Dendritic cell treated with granulocyte-macrophage colony-stimulating factor and Interleukin-4, amounts not matched to agents 40 ng/mL and 50 ng/mL, for 4 days (primary cell): ENCODE data around the gene ABHD16B.

ENCODE experiments used
- H3K27ac Mint-ChIP-seq: one replicate; pipeline ENCODE4 v1.8.0; 2022; ENCODE audit warnings: mild to moderate bottlenecking, mixed read lengths
- H3K27me3 Mint-ChIP-seq: one replicate; pipeline ENCODE4 v1.8.0; 2022; ENCODE audit warnings: mild to moderate bottlenecking, mixed read lengths
- H3K36me3 Mint-ChIP-seq: one replicate; pipeline ENCODE4 v1.8.0; 2022; ENCODE audit warnings: low read depth, mixed read lengths
- H3K4me1 Mint-ChIP-seq: one replicate; pipeline ENCODE4 v1.8.0; 2022; ENCODE audit warnings: low read depth, mixed read lengths
- H3K4me3 Mint-ChIP-seq: one replicate; pipeline ENCODE4 v1.8.0; 2022; ENCODE audit warnings: mild to moderate bottlenecking, moderate library complexity, mixed read lengths
- H3K9me3 Mint-ChIP-seq: one replicate; pipeline ENCODE4 v1.8.0; 2022; ENCODE audit warnings: mixed read lengths
- intact Hi-C: fragments of 100-400 bp; cut with micrococcal nuclease; formaldehyde crosslinking; loops from one replicate; pipeline ENCODE4 v1.15.0; 2022

The ABHD16B gene

DNA sequence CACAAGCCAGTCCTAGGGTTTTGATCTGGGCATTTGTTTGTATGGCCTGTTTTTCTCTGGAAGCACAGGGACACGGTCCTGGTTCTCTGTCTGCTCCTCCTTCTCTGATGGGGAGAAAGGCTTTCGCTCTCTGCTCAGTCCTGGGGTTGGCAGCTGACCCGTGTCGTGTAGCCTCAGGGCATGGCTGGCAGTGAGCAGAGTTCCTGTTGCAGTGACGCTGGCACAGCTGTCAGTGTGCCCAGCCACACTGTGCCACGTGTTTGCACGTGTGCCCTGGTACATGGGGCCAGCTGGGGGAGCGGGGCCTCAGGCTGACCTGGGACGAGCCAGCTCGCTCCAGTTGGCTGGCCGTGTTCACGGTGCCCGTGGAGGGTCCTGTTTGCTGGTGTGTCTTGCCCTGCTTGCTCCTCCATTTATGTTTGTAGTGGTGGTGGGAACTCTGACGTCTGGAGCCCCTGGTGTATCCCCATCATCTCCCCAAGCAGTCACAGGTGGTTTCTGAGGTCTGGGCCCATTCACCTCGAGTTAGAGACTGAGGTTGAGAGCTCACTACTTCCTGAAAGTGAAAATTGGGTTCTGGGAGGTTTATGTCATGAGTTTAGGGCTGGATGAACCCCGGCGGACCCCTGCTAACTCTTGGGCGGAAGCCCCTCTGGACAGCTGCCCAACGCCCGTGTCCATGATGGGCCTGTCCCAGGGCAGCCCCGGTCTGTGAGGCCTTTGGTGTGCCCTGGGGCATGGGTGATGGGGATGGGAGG is 23.4 kb downstream of the ABHD16B start:
- no peaks in the 10 kb centered on the region for H3K9me3 Mint-ChIP-seq
- intact Hi-C loops = no loop called here
- peaks cover 53% of the 10 kb centered on the region for H3K4me1 Mint-ChIP-seq
- no peak overlapping the region for H3K27ac Mint-ChIP-seq
- H3K4me3 Mint-ChIP-seq = no peak overlapping the region
- peaks cover 95% of the 10 kb centered on the region for H3K36me3 Mint-ChIP-seq
- no peaks in the 10 kb centered on the region for H3K27me3 Mint-ChIP-seq

DNA sequence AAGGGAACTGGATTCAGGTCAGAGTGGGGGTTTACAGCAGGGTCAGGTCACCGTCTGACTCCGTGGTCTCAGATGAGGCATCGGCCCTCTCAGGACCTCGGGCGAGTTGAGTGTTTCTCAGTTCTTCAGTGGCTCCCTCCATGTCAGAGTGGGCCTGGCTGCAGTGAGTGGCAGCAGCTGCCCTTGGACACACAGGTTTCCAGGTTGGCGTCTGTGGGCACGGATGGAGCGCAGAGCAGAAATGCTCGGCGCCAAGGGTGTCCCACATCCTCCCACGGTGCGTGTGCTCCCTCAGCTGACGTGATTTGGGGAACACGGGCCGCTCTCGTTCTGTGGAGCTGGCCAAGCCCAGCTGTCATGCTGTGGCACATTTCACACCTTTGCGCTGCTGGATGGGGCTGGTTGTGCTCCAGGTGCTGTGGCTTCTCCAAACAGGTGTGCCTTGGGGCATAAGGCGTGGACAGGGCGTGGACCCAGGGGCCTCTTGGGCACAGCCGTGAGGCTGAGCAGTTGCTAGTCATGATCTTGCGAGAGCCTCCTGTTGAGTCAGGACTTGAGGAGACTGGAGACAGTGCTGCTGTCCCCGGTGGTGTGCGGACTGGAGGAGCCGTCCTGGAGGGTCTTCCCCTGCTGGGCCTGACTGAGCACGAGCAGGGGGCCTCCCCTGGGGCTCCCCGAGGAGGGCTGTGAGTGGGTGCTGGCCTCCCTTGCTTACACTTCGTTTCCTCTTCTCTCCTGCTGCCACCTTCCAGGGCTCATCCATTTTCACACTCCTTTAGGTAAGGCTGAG is 24.2 kb downstream of the ABHD16B start:
- no peak overlapping the region for H3K4me3 Mint-ChIP-seq
- H3K4me1 Mint-ChIP-seq = peaks cover 58% of the 10 kb centered on the region
- H3K27me3 Mint-ChIP-seq = no peaks in the 10 kb centered on the region
- H3K27ac Mint-ChIP-seq = no peak overlapping the region
- intact Hi-C loops = no loop called here
- H3K9me3 Mint-ChIP-seq = no peaks in the 10 kb centered on the region
- H3K36me3 Mint-ChIP-seq = peaks cover 100% of the 10 kb centered on the region

DNA sequence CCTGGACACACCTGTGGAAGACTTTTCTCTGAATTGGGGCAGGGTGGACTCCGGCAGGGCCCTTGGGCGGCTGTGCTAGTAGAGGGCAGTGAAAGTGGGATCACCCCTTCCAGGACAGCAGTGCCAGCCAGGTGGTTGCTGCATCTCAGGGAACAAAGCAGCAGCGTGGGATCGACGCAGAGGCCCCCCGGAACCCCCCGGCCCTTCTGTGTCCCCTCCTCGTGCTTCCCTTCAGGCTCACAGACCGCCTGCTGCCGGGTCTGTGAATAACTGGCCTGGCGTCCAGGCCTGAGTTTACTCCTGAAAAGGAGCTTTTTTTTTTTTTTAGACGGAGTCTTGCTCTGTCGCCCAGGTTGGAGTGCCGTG is 24.7 kb downstream of the ABHD16B start:
- H3K9me3 Mint-ChIP-seq = no peaks in the 10 kb centered on the region
- no peak overlapping the region for H3K4me3 Mint-ChIP-seq
- peaks cover 58% of the 10 kb centered on the region for H3K4me1 Mint-ChIP-seq
- H3K27me3 Mint-ChIP-seq = no peaks in the 10 kb centered on the region
- H3K27ac Mint-ChIP-seq = no peak overlapping the region
- intact Hi-C loops = no loop called here
- peaks cover 100% of the 10 kb centered on the region for H3K36me3 Mint-ChIP-seq

DNA sequence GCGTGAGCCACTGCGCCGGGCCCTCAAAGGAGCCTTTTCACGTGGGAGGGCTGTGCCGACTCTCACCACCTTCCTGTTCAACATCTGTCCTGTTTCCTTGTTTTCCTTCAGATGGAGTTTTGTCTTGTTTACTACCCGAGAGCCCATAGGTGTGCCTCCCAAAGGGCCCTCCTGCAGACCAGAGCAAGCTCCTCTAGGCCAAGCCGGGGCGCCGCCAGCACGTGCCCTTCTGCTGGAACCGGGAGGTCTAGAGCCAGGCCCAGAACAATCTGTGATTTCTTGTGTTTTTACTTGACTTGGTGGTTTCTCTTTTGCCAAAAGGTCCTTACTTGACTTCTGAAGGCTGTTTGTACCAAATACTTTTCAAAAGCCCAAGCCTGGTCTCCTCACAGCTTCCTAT is 25.6 kb downstream of the ABHD16B start:
- Mint-ChIP-seq H3K27ac (no peak overlapping the region), H3K36me3 (peaks cover 100% of the 10 kb centered on the region), H3K27me3 (no peaks in the 10 kb centered on the region), H3K9me3 (no peaks in the 10 kb centered on the region), H3K4me1 (peaks cover 58% of the 10 kb centered on the region), H3K4me3 (no peak overlapping the region)
- intact Hi-C loops = no loop called here

DNA sequence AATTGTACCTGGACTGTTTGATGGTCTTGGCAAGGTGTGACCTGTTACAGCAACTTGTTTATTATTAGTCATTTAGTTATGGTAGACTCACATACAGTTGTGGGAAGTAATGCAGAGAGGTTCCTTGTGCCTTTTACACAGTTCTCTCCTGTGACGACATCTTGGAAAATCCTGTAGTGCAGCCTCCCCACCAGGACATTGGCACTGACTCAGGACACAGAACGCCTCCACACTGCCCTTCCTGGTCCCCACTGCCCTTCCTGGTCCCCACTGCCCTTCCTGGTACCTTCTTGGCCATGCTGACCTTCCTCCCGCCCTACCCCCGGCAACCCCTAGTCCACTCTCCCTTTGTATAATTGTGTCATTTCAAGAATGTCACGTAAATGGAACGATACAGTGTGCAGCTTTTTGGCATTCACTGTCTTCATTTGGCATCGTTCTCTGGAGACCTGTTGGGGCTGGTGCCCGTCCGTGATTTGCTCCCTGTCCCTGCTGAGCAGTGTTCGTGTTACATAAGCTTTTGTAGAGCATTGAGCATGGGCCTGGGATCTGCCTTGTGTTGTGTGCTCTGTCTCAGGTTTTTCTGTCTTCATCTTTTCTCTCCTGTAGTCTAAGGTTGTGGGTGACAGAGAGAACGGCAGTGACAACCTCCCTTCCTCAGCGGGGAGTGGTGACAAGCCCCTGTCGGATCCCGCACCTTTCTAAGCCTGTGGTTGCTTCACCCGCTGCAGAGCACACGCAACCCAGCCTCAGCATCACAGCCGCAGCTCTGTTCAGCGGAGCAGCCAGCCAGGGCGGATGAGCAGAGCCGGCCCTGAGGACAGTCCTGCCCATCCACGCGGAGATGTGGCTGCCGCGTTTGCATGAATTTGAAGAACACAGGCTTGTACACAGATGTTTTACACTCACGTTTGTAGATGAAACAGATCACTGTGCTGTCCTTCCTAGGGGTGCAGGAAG is 28.2 kb downstream of the ABHD16B start:
- H3K9me3 Mint-ChIP-seq = no peaks in the 10 kb centered on the region
- no peak overlapping the region for H3K4me3 Mint-ChIP-seq
- H3K27ac Mint-ChIP-seq = peak overlapping the region; percentile 2
- peaks cover 86% of the 10 kb centered on the region for H3K36me3 Mint-ChIP-seq
- intact Hi-C loops = no loop called here
- peaks cover 62% of the 10 kb centered on the region for H3K4me1 Mint-ChIP-seq
- H3K27me3 Mint-ChIP-seq = no peaks in the 10 kb centered on the region

DNA sequence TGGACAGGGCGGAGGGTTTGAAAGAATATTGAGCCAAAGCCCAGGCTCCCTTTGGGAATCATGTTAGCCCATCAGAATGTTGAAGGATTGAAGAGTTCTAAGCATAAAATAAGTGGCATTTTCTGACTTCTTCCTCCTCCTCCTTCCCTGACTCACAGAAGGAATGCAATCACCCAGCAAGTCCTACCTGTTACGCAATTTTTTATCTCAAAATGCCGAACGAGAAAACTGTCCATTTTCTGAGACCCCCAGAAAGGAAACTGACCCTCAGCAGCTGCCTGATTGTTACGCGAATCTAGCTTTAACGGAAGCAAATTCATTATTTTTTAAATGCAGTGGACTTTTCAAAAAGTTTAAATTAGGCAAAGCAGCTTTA is 28.9 kb downstream of the ABHD16B start:
- Mint-ChIP-seq H3K27me3 (no peaks in the 10 kb centered on the region), H3K27ac (no peak overlapping the region), H3K4me3 (no peak overlapping the region), H3K9me3 (no peaks in the 10 kb centered on the region), H3K36me3 (peaks cover 79% of the 10 kb centered on the region), H3K4me1 (peaks cover 58% of the 10 kb centered on the region)
- intact Hi-C loops = no loop called here

DNA sequence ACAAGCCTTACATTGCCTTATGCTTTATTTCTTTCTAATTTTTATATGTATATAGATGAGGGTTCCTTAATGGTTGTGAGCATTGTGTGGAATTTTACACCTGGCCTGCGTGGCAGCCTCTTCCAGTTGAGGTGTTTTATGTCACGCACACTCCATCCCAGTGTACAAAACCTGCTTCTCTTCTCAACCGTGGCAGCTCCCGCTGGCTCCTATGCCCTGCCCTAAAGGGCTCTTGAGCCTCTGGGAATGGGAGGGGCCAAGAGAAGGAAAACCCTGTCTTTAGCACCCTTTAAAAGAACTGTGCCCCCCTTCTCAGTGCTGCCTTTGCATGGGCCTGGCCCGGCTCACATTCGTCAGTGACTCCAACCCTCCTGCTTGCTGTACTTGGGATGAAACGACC is 29.3 kb downstream of the ABHD16B start:
- Mint-ChIP-seq H3K27me3 (no peaks in the 10 kb centered on the region), H3K27ac (no peak overlapping the region), H3K36me3 (peaks cover 77% of the 10 kb centered on the region), H3K9me3 (no peaks in the 10 kb centered on the region), H3K4me1 (peaks cover 54% of the 10 kb centered on the region), H3K4me3 (no peak overlapping the region)
- intact Hi-C loops = no loop called here

DNA sequence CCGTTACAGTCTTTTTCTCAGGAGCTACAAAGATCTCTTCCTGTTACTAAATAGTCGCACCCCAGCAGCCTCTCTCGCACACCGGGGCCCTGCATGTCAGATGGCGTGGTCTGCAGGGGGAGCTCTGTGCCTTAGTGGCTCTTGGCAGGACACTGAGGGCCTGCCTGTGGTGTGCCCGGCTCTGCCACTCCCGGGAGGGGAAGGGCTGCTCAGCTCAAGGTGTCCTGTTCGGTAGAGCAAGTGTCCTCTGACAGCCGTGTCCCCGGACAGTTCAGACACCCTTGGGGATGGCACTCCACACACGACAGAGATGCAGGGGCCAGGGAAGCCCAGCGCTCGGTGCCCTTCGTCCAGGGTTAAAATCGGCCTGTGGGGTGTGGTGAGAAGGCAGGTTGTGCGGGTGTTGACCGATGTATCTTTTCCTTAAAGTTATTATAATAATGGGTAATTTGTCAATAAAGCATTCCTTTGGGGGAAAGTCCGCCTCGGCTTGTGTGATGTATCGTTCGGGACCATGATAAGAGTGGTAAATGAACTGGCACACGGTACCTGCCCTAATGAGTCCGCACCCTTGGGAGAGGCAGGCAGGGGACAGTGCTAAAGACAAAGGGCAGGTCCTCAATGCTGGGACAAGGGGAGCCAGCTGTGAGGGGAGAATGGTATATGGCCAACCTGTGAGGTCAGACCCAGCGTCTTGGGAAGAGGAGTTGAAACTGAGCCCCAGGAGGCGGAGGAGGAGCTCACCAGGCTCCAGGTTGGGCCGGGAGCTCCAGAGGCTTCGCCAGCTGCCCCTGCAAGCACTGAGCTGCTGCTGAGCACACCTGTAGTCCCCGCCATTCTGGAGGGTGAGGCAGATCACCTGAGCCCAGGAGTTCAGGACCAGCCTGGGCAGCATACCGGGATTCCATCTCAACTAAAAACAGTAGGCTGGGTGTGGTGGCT is 30.0 kb downstream of the ABHD16B start:
- no peak overlapping the region for H3K4me3 Mint-ChIP-seq
- no peaks in the 10 kb centered on the region for H3K27me3 Mint-ChIP-seq
- H3K27ac Mint-ChIP-seq = no peak overlapping the region
- no peaks in the 10 kb centered on the region for H3K9me3 Mint-ChIP-seq
- H3K4me1 Mint-ChIP-seq = peaks cover 54% of the 10 kb centered on the region
- H3K36me3 Mint-ChIP-seq = peaks cover 77% of the 10 kb centered on the region
- intact Hi-C loops = no loop called here

DNA sequence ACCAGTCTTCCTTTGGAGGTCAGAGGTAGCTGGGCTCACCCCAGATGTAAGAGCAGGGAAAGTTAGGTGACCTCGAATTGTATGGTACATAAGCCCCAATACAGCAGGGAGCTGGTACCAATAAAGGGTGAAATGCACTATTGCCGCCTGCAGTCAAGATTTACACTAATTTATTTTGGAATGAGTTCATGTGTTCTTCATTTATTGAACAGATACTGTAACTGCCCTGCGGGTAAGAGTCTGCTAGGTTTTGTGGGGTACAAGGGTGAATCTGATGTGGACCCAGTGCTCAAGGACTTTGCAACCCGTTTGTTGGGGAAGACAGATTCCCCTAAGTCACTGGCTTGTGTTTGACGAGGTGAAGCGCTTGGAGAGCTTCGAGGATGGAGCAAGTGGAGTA is 31.1 kb downstream of the ABHD16B start:
- H3K27ac Mint-ChIP-seq = no peak overlapping the region
- intact Hi-C loops = no loop called here
- H3K27me3 Mint-ChIP-seq = no peaks in the 10 kb centered on the region
- H3K4me1 Mint-ChIP-seq = peaks cover 55% of the 10 kb centered on the region
- peaks cover 75% of the 10 kb centered on the region for H3K36me3 Mint-ChIP-seq
- no peak overlapping the region for H3K4me3 Mint-ChIP-seq
- H3K9me3 Mint-ChIP-seq = no peaks in the 10 kb centered on the region

DNA sequence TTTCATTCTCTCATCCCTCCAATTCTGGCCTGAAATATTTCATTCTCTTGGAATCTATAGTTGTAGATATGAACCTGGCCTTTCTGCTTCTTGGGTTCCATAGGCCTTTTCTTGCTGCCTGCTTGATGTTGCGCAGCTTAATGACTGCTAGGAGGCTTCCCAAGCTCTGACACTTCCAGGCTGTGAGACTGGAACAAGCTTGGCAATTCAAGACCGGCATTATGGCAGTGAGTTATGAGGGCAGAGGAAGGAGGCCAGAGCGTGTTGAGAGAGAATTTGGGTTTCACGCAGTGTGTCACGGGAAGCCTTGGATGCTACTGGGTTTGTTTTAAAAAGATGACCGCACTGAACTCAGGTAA is 32.7 kb downstream of the ABHD16B start:
- Mint-ChIP-seq H3K27me3 (no peaks in the 10 kb centered on the region), H3K9me3 (no peaks in the 10 kb centered on the region), H3K36me3 (peaks cover 75% of the 10 kb centered on the region), H3K27ac (peak overlapping the region; percentile 79), H3K4me3 (peak overlapping the region; percentile 73), H3K4me1 (peaks cover 58% of the 10 kb centered on the region)
- intact Hi-C loops = loop anchor here (2.0 kb wide), 1 partner anchor 21 kb away; no protein-coding TSS in a partner anchor

DNA sequence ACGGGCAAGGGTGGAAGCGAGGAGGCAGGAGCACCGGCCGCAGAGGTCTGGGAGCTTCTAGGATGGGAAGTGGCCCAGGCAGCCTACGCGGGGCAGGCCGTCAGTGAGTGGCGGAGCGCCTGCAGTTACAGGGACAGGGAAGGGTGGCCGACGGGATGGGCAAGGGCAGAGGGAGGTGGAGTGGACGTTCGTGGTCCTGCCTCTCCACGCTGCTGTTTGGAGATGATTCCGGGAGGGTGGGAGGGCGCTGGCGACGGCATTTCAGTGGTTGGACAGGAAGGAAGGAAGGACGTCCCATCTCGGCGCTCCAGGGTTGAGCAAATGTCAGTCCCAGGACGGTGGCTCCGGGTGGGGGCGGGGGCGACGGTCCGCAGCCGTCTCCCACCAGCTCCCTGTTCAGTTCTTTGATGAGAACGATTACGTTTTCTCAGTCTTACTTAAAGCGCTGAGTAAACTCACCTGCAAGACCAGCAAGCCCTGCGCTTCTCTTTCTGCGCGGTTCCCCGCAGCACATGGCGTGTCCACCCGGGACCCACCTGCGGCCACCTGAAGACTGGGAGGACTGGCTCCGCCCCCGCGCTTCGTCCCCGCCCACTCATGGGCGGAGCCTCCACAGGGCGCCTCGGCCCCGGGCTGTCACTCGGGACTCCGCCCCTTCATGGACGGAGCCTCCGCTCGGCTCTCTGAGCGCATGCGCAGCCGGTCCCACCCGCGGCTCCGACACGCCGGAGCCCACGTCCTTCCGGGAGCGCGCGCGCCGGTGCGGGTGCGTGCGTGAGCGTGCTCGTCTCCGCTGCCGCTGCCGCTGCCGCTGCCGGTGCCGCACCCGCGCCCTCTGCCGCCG is 33.3 kb downstream of the ABHD16B start, which contains the start of gene DNAJC5:
DNAJC5 (plus strand) TSS at position 769 of the 844 bp plus-strand sequence. CDS start 33,220 bp downstream, outside the sequence.
- no peaks in the 10 kb centered on the region for H3K9me3 Mint-ChIP-seq
- peaks cover 72% of the 10 kb centered on the region for H3K36me3 Mint-ChIP-seq
- intact Hi-C loops = loop anchor here (1.0 to 5.0 kb wide), 3 partner anchors 22 to 357 kb away; partner anchors contain the start of genes PTK6 and TPD52L2
- no peaks in the 10 kb centered on the region for H3K27me3 Mint-ChIP-seq
- H3K4me1 Mint-ChIP-seq = peaks cover 58% of the 10 kb centered on the region
- H3K4me3 Mint-ChIP-seq = peak within 1 kb of the TSS; percentile 79
- H3K27ac Mint-ChIP-seq = peak within 1 kb of the TSS; percentile 93

DNA sequence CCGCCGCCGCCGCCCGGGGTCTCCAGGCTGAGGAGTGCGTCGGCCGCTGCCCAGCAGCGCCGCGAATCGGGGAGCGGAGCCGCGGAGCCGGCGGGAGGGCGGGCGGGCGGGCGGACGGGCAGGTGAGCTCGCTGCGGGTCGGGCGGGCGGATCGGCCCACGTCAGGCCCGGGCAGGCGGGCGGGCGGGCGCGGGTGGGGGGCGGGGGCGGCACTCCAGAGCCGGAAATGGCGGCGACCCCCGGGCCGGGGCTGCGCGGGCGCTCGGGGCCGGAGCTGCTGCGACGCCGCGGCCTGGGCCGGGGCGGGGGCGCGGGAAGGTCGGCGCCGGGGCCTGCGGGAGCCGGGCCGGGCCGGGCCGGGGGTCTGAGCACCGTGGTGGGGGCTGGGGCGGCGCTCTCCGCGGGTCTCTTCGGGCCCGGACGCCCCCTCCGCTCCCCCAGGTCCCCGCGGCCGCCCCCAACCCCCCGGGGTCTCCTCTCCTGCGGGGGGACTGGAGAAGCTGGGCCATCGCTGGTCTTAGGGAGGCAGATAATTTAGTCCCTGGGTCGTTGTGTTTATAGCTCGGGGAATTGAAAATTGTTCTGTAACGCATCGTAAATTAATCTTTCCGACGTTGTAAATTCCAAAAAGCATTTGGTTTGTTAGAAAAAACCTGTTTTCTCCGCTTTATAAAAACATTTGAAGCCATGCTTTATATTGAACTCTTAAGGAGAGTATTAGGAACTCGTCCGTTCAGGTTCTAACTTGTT is 34.1 kb downstream of the ABHD16B start:
- peak overlapping the region; percentile 79 for H3K4me3 Mint-ChIP-seq
- H3K27ac Mint-ChIP-seq = peak overlapping the region; percentile 93
- no peaks in the 10 kb centered on the region for H3K27me3 Mint-ChIP-seq
- intact Hi-C loops = loop anchor here (1.0 to 5.0 kb wide), 3 partner anchors 23 to 358 kb away; partner anchors contain the start of genes PTK6 and TPD52L2
- peaks cover 56% of the 10 kb centered on the region for H3K4me1 Mint-ChIP-seq
- H3K36me3 Mint-ChIP-seq = peaks cover 64% of the 10 kb centered on the region
- no peaks in the 10 kb centered on the region for H3K9me3 Mint-ChIP-seq
